ENCODE measurements around the gene CPNE5. TPM values are rescaled to one million over a fixed set of nuclear protein-coding genes. Genes with fewer than 3 reads are reported as not detected.

CPNE5 gene
- total and polyA plus RNA-seq, 10 donors = 9.5 to 33.4 (median 19.3) TPM

GRCh38 chr6:36745283-36745682 is 94.0 kb downstream of the CPNE5 start:
- TF ChIP-seq POLR2A (IDR thresholded peaks at IDR 0.05) (no peak), POLR2AphosphoS5 (IDR thresholded peaks at IDR 0.05) (no peak), CTCF (IDR thresholded peaks at IDR 0.05 in 8 of 11, conservative IDR thresholded peaks at IDR 0.05 in 3 of 11) (no peak)
- WGBS, 5 donors = 90 to 99% (median 91%) methylated on average over 12 of the region's 12 CpGs
- H3K36me3 ChIP-seq = peaks cover 0 to 33% (median 0%) of the 10 kb centered on the region in 6 donors
- peaks cover 0 to 31% (median 14%) of the 10 kb centered on the region in 6 donors for H3K4me1 ChIP-seq
- no peaks in the 10 kb centered on the region for H3K27me3 ChIP-seq (replicated peaks in 1 of 7)
- H3K9me3 ChIP-seq = peaks cover 0 to 21% (median 12%) of the 10 kb centered on the region in 8 donors
- H3K27ac ChIP-seq = no peak overlapping the region
- H3K4me3 ChIP-seq = no peak overlapping the region
- intact Hi-C loops (cut with DNase I; ENCODE audit: low total_unique reads) = no loop called here
- DNase-seq = no peak

DNA sequence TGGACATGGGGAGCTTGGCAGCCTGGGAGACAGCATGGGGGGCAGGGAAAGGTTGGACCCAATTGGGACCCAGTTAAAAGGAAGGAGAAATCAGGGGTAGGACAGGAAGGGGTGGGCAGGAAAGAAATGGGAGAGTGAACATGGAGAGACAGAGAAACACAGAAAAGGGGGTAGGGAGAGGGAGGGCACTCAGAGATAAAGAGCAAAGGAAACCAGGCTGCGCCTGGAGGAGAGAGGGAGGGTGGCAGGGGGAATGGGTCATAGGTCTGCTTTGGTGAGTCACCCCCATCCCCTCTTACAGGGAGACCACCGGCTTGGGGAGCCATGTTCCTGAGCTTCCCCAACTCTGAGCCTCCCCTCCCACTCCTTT is 95.0 kb downstream of the CPNE5 start:
- DNase-seq = no peak
- Histone ChIP-seq H3K27me3 (replicated peaks in 1 of 7) (no peaks in the 10 kb centered on the region), H3K9me3 (peaks cover 0 to 13% (median 9%) of the 10 kb centered on the region in 8 donors), H3K4me1 (peaks cover 0 to 38% (median 19%) of the 10 kb centered on the region in 6 donors), H3K4me3 (no peak overlapping the region), H3K27ac (no peak overlapping the region), H3K36me3 (peaks cover 0 to 31% (median 0%) of the 10 kb centered on the region in 6 donors)
- intact Hi-C loops (cut with DNase I; ENCODE audit: low total_unique reads) = no loop called here
- 57 to 67% (median 63%) methylated on average over 2 of the region's 2 CpGs for WGBS, 5 donors
- TF ChIP-seq CTCF (IDR thresholded peaks at IDR 0.05 in 8 of 11, conservative IDR thresholded peaks at IDR 0.05 in 3 of 11) = no peak
- TF ChIP-seq POLR2AphosphoS5 (IDR thresholded peaks at IDR 0.05) = no peak
- no peak for TF ChIP-seq POLR2A (IDR thresholded peaks at IDR 0.05)

- Histone ChIP-seq H3K4me1 (peaks cover 0 to 38% (median 19%) of the 10 kb centered on the region in 6 donors), H3K4me3 (no peak overlapping the region), H3K27me3 (replicated peaks in 1 of 7) (no peaks in the 10 kb centered on the region), H3K9me3 (peaks cover 0 to 8% (median 4%) of the 10 kb centered on the region in 8 donors), H3K27ac (no peak overlapping the region), H3K36me3 (peaks cover 0 to 31% (median 0%) of the 10 kb centered on the region in 6 donors)
- WGBS, 5 donors = 67 to 79% (median 76%) methylated on average over 11 to 24 of the region's 24 CpGs
- DNase-seq = no peak
- TF ChIP-seq POLR2A (IDR thresholded peaks at IDR 0.05) = no peak
- intact Hi-C loops (cut with DNase I; ENCODE audit: low total_unique reads) = no loop called here
Measured at GRCh38 chr6:36743538-36744303, 95.5 kb downstream of the CPNE5 start.

DNA sequence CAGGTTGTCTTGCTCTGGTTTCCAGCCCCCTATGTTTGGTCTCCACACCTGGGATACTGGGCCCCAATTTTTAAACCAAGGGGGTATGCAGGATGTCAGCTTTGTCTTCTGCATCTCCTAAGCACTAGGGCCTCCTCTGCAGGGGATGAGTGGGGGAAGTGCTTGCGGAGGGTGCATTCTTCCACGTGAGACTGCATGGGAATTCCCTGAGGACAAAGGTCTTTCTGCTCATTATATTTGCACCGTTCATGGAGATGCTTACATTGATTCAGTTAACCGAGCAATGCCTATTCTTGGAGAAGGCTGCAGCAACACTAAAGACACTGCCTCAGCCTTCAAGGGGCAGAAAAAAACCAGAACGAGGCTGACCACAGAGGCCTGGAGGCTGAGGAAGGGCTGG is 96.2 kb downstream of the CPNE5 start:
- no peaks in the 10 kb centered on the region for H3K27me3 ChIP-seq (replicated peaks in 1 of 7)
- H3K27ac ChIP-seq = no peak overlapping the region
- WGBS, 5 donors = 74 to 89% (median 80%) methylated on average over 5 of the region's 5 CpGs
- H3K36me3 ChIP-seq = peaks cover 0 to 31% (median 0%) of the 10 kb centered on the region in 6 donors
- H3K9me3 ChIP-seq = peaks cover 0 to 1% (median 0%) of the 10 kb centered on the region in 8 donors
- peaks cover 0 to 38% (median 19%) of the 10 kb centered on the region in 6 donors for H3K4me1 ChIP-seq
- no peak overlapping the region for H3K4me3 ChIP-seq
- TF ChIP-seq POLR2AphosphoS5 (IDR thresholded peaks at IDR 0.05) = no peak
- DNase-seq = no peak
- intact Hi-C loops (cut with DNase I; ENCODE audit: low total_unique reads) = no loop called here

DNA sequence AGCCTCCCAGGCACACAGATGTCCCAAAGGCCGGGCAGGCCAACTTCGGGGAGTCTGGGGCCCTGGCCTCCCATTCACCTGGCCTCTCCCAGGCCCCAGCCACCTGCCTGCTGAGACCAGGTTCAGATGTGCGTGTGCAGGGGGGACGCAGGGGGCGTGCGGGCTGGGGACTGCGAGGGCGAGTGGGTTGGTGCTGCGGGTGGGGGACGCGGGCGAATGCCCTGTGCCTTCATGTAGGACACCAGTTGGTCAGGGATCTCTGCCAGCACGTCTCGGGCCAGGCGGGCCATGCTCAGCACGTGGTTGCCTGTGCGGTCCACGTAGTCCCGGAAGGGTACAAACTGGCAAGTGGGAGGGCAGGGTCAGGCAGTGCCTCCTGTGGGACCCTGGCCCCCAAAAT is 97.1 kb downstream of the CPNE5 start:
- no peak overlapping the region for H3K4me3 ChIP-seq
- 94 to 98% (median 95%) methylated on average over 15 to 19 of the region's 19 CpGs for WGBS, 5 donors
- intact Hi-C loops (cut with DNase I; ENCODE audit: low total_unique reads) = no loop called here
- no peak overlapping the region for H3K27ac ChIP-seq
- DNase-seq = no peak
- H3K36me3 ChIP-seq = peaks cover 0 to 26% (median 0%) of the 10 kb centered on the region in 6 donors
- TF ChIP-seq CTCF (IDR thresholded peaks at IDR 0.05 in 8 of 11, conservative IDR thresholded peaks at IDR 0.05 in 3 of 11) (no peak), POLR2A (IDR thresholded peaks at IDR 0.05) (no peak), POLR2AphosphoS5 (IDR thresholded peaks at IDR 0.05) (no peak)
- no peaks in the 10 kb centered on the region for H3K27me3 ChIP-seq (replicated peaks in 1 of 7)
- peaks cover 0 to 38% (median 19%) of the 10 kb centered on the region in 6 donors for H3K4me1 ChIP-seq
- no peaks in the 10 kb centered on the region for H3K9me3 ChIP-seq

All from spleen (tissue), 11 donors.